Panc1 (cell line): ENCODE data around the gene CSMD2.

Source experiments
- POLR2AphosphoS5 ChIP-seq: IDR thresholded peaks from 2 replicates; pipeline ENCODE4 v1.6.1; 2012; ENCODE audit warnings: mild to moderate bottlenecking, low read depth, low read length, moderate library complexity
- SIN3A ChIP-seq: IDR thresholded peaks from 2 replicates; pipeline ENCODE4 v1.6.1; 2012; ENCODE audit warnings: low read depth, mild to moderate bottlenecking, low read length, moderate library complexity, borderline replicate concordance; ENCODE audit not compliant: insufficient read depth
- TCF7L2 ChIP-seq: IDR thresholded peaks from 2 replicates; pipeline ENCODE4 v1.6.1; 2011; ENCODE audit warnings: mild to moderate bottlenecking, low read depth, low read length, inconsistent platforms
- TF ChIP-seq, protein P1 (sequence below): fragments of 450-650 bp; IDR thresholded peaks from 2 replicates; pipeline ENCODE4 v1.5.1; 2017; ENCODE audit warnings: mild to moderate bottlenecking
- TF ChIP-seq, protein P2 (sequence below), 2 experiments: IDR thresholded peaks; 2 replicates each; pipeline ENCODE4 v1.6.1; 2011 to 2012; ENCODE audit warnings: low read depth in 2 of 2, control low read depth in 1 of 2, low read length in 1 of 2, mild to moderate bottlenecking in 1 of 2, moderate library complexity in 1 of 2; ENCODE audit not compliant: insufficient read depth in 1 of 2

DNA sequence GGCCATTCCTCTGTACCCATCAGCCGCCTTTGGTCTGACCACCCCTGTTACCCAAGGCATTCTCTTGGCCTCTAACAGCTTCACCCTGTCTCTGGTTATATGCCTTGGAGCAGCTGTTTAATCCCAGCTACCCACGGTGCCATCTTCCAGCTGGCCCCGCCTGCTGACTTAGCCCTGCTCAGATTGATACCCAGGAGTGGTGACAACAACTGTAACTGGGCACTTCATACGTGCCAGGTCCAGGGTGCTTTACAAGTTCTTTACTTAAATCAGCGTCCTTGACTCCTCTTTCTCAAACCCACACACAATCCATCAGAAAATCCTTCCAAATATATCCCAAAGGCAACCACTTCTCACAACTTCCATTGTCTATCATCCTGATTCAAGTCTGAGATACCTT is 338.3 kb downstream of the CSMD2 start:
- TF ChIP-seq TCF7L2 (no peak), SIN3A (no peak), POLR2AphosphoS5 (no peak)
- TF ChIP-seq, protein P1, sequence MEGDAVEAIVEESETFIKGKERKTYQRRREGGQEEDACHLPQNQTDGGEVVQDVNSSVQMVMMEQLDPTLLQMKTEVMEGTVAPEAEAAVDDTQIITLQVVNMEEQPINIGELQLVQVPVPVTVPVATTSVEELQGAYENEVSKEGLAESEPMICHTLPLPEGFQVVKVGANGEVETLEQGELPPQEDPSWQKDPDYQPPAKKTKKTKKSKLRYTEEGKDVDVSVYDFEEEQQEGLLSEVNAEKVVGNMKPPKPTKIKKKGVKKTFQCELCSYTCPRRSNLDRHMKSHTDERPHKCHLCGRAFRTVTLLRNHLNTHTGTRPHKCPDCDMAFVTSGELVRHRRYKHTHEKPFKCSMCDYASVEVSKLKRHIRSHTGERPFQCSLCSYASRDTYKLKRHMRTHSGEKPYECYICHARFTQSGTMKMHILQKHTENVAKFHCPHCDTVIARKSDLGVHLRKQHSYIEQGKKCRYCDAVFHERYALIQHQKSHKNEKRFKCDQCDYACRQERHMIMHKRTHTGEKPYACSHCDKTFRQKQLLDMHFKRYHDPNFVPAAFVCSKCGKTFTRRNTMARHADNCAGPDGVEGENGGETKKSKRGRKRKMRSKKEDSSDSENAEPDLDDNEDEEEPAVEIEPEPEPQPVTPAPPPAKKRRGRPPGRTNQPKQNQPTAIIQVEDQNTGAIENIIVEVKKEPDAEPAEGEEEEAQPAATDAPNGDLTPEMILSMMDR, result no peak
- TF ChIP-seq, protein P2, sequence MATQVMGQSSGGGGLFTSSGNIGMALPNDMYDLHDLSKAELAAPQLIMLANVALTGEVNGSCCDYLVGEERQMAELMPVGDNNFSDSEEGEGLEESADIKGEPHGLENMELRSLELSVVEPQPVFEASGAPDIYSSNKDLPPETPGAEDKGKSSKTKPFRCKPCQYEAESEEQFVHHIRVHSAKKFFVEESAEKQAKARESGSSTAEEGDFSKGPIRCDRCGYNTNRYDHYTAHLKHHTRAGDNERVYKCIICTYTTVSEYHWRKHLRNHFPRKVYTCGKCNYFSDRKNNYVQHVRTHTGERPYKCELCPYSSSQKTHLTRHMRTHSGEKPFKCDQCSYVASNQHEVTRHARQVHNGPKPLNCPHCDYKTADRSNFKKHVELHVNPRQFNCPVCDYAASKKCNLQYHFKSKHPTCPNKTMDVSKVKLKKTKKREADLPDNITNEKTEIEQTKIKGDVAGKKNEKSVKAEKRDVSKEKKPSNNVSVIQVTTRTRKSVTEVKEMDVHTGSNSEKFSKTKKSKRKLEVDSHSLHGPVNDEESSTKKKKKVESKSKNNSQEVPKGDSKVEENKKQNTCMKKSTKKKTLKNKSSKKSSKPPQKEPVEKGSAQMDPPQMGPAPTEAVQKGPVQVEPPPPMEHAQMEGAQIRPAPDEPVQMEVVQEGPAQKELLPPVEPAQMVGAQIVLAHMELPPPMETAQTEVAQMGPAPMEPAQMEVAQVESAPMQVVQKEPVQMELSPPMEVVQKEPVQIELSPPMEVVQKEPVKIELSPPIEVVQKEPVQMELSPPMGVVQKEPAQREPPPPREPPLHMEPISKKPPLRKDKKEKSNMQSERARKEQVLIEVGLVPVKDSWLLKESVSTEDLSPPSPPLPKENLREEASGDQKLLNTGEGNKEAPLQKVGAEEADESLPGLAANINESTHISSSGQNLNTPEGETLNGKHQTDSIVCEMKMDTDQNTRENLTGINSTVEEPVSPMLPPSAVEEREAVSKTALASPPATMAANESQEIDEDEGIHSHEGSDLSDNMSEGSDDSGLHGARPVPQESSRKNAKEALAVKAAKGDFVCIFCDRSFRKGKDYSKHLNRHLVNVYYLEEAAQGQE (IDR thresholded peaks at IDR 0.05; ENCODE audit: insufficient read depth in 1 of 2, low read depth in 2 of 2, low read length in 1 of 2), result no peak
